Measurements from ENCODE around the gene BANK1. TPM values are rescaled to one million over a fixed set of nuclear protein-coding genes. Genes with fewer than 3 reads are reported as not detected.

The BANK1 gene
- total and polyA plus RNA-seq, 2 of the 8 experiments (the other 6 are each of a cell fraction or from before 2014, with no cell fraction given) = 0.59 to 0.93 TPM

DNA sequence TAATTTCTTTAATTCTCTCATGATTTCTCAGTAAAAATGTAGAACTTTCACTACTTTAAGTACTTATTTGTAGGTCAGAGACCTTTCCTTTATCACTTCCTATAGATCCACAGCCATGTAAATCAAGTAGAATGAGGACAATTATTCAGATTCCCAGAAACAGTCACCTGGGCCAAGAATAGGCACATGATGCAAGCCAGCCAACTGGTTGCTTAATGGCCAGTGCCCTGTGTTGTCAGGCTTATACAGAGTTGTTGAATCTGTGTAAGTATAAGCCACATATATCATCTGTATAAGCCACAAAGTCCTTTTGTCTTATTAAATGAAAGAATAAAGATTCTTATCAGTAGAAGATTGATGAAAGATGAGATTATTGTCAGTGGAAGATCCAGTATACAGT, 5.2 kb downstream of the BANK1 start:
- Histone ChIP-seq H3K79me2 (ENCODE audit: control insufficient read depth in 1 of 2, insufficient read depth in 2 of 2, low read length in 2 of 2) (no peaks in the 10 kb centered on the region), H3K9ac (replicated peaks in 1 of 4; ENCODE audit: extremely low read depth in 1 of 4, low read depth in 3 of 4, low read length in 3 of 4) (no peak overlapping the region), H3K9me3 (ENCODE audit: insufficient read depth in 2 of 2, low read depth in 1 of 2, low read length in 1 of 2) (no peaks in the 10 kb centered on the region), H3K14ac (ENCODE audit: insufficient read length) (no peak overlapping the region), H3K27me3 (replicated peaks in 1 of 4; ENCODE audit: control insufficient read depth in 3 of 4, extremely low read depth in 1 of 4, insufficient read depth in 3 of 4, low read length in 3 of 4) (no peaks in the 10 kb centered on the region), H3K4me2 (ENCODE audit: insufficient read depth in 1 of 2, low read depth in 2 of 2, low read length in 2 of 2) (no peak overlapping the region), H2BK5ac (ENCODE audit: low read depth, low read length) (no peak overlapping the region), H3K4me3 (ENCODE audit: extremely low read depth in 1 of 4, insufficient read depth in 2 of 4, low read depth in 3 of 4, low read length in 4 of 4) (no peak overlapping the region), H4K91ac (replicated peaks; ENCODE audit: insufficient read length, low read length) (no peak overlapping the region), H3K4me1 (replicated peaks in 1 of 4; ENCODE audit: control insufficient read depth in 3 of 4, insufficient read depth in 4 of 4, low read length in 3 of 4) (0 out of 7 replicates have a peak, but pooled peaks cover 0 to 2% (median under 1%) of the 10 kb centered on the region in 4 experiments), H3K27ac (ENCODE audit: low read depth, low read length) (no peak overlapping the region), H4K5ac (ENCODE audit: insufficient read length, low read depth, low read length) (no peak overlapping the region), H2BK12ac (ENCODE audit: low read depth, low read length) (no peak overlapping the region), H4K20me1 (replicated peaks in 1 of 2; ENCODE audit: control insufficient read depth in 1 of 2, insufficient read depth in 2 of 2, low read length in 2 of 2) (no peaks in the 10 kb centered on the region), H2AK5ac (ENCODE audit: low read depth, low read length) (no peak overlapping the region), H3K23ac (ENCODE audit: insufficient read length) (no peak overlapping the region), H2AFZ (ENCODE audit: low read length) (peak overlapping the region; percentile 30; the same call in 1 of the 2 replicates), H2BK20ac (ENCODE audit: low read length) (no peak overlapping the region), H3K36me3 (ENCODE audit: control insufficient read depth in 2 of 4, insufficient read depth in 4 of 4, low read length in 3 of 4) (no peaks in the 10 kb centered on the region), H3K79me1 (ENCODE audit: low read depth, low read length) (no peaks in the 10 kb centered on the region), H3K18ac (ENCODE audit: extremely low read depth, low read length) (no peak overlapping the region), H2BK15ac (ENCODE audit: low read length) (no peak overlapping the region), H3K56ac (replicated peaks; ENCODE audit: insufficient read length, low read depth, low read length) (no peak overlapping the region), H3K4ac (replicated peaks; ENCODE audit: insufficient read length, low read depth, low read length) (no peak overlapping the region), H3K23me2 (ENCODE audit: low read depth, low read length) (no peaks in the 10 kb centered on the region; the same call in 1 of the 2 replicates), H2BK120ac (replicated peaks; ENCODE audit: low read depth, low read length) (no peak overlapping the region), H4K8ac (ENCODE audit: extremely low read depth, insufficient read depth, low read length) (no peak overlapping the region)
- TF ChIP-seq BRCA1 (IDR thresholded peaks at IDR 0.05; ENCODE audit: low read depth, low read length) (no peak), CEBPB (IDR thresholded peaks at IDR 0.05; ENCODE audit: low read depth, low read length) (peak; percentile 90)
- TF ChIP-seq, protein P1, sequence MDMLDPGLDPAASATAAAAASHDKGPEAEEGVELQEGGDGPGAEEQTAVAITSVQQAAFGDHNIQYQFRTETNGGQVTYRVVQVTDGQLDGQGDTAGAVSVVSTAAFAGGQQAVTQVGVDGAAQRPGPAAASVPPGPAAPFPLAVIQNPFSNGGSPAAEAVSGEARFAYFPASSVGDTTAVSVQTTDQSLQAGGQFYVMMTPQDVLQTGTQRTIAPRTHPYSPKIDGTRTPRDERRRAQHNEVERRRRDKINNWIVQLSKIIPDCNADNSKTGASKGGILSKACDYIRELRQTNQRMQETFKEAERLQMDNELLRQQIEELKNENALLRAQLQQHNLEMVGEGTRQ (IDR thresholded peaks at IDR 0.05; ENCODE audit: low read length) = peak; percentile 36; the same call in 1 of the 2 replicates
- ChIA-PET POLR2A (ENCODE audit: partially characterized antibody) (no interaction called here), CTCF (ENCODE audit: partially characterized antibody) (no interaction called here)
- DNase-seq (ENCODE audit: low read depth in 1 of 2, low spot score in 2 of 2) = no peak
- no peak for FAIRE-seq
